HUES64 (cell line): ENCODE data around the gene GMDS.

Experiments
- H3K27ac ChIP-seq: 2 replicates; pipeline ENCODE4 v1.7.0; 2013; ENCODE audit warnings: low read depth, low read length, inconsistent platforms
- H3K27me3 ChIP-seq: 2 replicates; pipeline ENCODE4 v1.6.1; 2013; ENCODE audit warnings: mild to moderate bottlenecking, low read length; ENCODE audit not compliant: insufficient read depth
- H3K36me3 ChIP-seq: 2 replicates; pipeline ENCODE4 v1.6.1; 2013; ENCODE audit warnings: mild to moderate bottlenecking, low read length; ENCODE audit not compliant: insufficient read depth
- H3K4me1 ChIP-seq: 2 replicates; pipeline ENCODE4 v1.6.1; 2013; ENCODE audit warnings: mild to moderate bottlenecking, low read length, moderate library complexity; ENCODE audit not compliant: insufficient read depth
- H3K4me3 ChIP-seq: 2 replicates; pipeline ENCODE4 v1.5.1; 2013; ENCODE audit warnings: mild to moderate bottlenecking, low read length, moderate library complexity
- H3K9ac ChIP-seq: 2 replicates; pipeline ENCODE4 v1.6.1; 2013; ENCODE audit warnings: mild to moderate bottlenecking, low read depth, low read length
- H3K9me3 ChIP-seq: 2 replicates; pipeline ENCODE4 v1.6.1; 2013; ENCODE audit warnings: low read depth, low read length; ENCODE audit not compliant: insufficient read depth
- WGBS: fragments of 150-250, 120-280 bp; methylation state at CpG from one replicate; pipeline ENCODE4 v1.1.7; 2013; ENCODE audit warnings: missing lambda C conversion rate; 5-methylcytosine and 5-hydroxymethylcytosine counted together

The GMDS gene

GRCh38 chr6:2224847-2225382, 20.5 kb downstream of the GMDS start:
- Histone ChIP-seq H3K36me3 (no peaks in the 10 kb centered on the region), H3K27me3 (no peaks in the 10 kb centered on the region), H3K27ac (no peak overlapping the region), H3K4me1 (peaks cover 17% of the 10 kb centered on the region), H3K9ac (no peak overlapping the region), H3K4me3 (no peak overlapping the region), H3K9me3 (no peaks in the 10 kb centered on the region)
- WGBS = 96% methylated on average over 11 of the region's 11 CpGs

GRCh38 chr6:2222275-2222842, 23.0 kb downstream of the GMDS start:
- no peaks in the 10 kb centered on the region for H3K27me3 ChIP-seq
- H3K9ac ChIP-seq = no peak overlapping the region
- peaks cover 10% of the 10 kb centered on the region; the same call in 1 of the 2 replicates for H3K4me1 ChIP-seq
- no peaks in the 10 kb centered on the region for H3K9me3 ChIP-seq
- WGBS = 66% methylated on average over 6 of the region's 6 CpGs
- H3K4me3 ChIP-seq = no peak overlapping the region
- H3K36me3 ChIP-seq = no peaks in the 10 kb centered on the region
- H3K27ac ChIP-seq = no peak overlapping the region

GRCh38 chr6:2221726-2222274, 23.6 kb downstream of the GMDS start:
- no peaks in the 10 kb centered on the region for H3K27me3 ChIP-seq
- H3K9ac ChIP-seq = no peak overlapping the region
- no peak overlapping the region for H3K27ac ChIP-seq
- no peaks in the 10 kb centered on the region for H3K36me3 ChIP-seq
- WGBS = 85% methylated on average over 5 of the region's 6 CpGs
- H3K9me3 ChIP-seq = no peaks in the 10 kb centered on the region
- peaks cover 10% of the 10 kb centered on the region; the same call in 1 of the 2 replicates for H3K4me1 ChIP-seq
- H3K4me3 ChIP-seq = no peak overlapping the region

- Histone ChIP-seq H3K36me3 (no peaks in the 10 kb centered on the region), H3K4me1 (peaks cover 10% of the 10 kb centered on the region; the same call in 1 of the 2 replicates), H3K4me3 (no peak overlapping the region), H3K9me3 (no peaks in the 10 kb centered on the region), H3K27ac (no peak overlapping the region), H3K9ac (no peak overlapping the region), H3K27me3 (no peaks in the 10 kb centered on the region)
- WGBS = 93% methylated on average over 6 of the region's 6 CpGs
Measured at GRCh38 chr6:2220154-2220553, 25.3 kb downstream of the GMDS start.

GRCh38 chr6:2218866-2219265, 26.5 kb downstream of the GMDS start:
- H3K9me3 ChIP-seq = no peaks in the 10 kb centered on the region
- H3K9ac ChIP-seq = no peak overlapping the region
- no peaks in the 10 kb centered on the region for H3K27me3 ChIP-seq
- H3K27ac ChIP-seq = no peak overlapping the region
- 98% methylated on average over 4 of the region's 6 CpGs for WGBS
- H3K4me1 ChIP-seq = peaks cover 10% of the 10 kb centered on the region; the same call in 1 of the 2 replicates
- no peaks in the 10 kb centered on the region for H3K36me3 ChIP-seq
- no peak overlapping the region for H3K4me3 ChIP-seq

GRCh38 chr6:2216794-2217383, 28.5 kb downstream of the GMDS start:
- WGBS = 92% methylated on average over 12 of the region's 13 CpGs
- no peak overlapping the region for H3K9ac ChIP-seq

GRCh38 chr6:2215342-2215741, 30.1 kb downstream of the GMDS start:
- Histone ChIP-seq H3K27me3 (no peaks in the 10 kb centered on the region), H3K9me3 (no peaks in the 10 kb centered on the region), H3K4me3 (no peak overlapping the region), H3K27ac (no peak overlapping the region), H3K4me1 (peaks cover 8% of the 10 kb centered on the region; the same call in 1 of the 2 replicates), H3K36me3 (no peaks in the 10 kb centered on the region), H3K9ac (no peak overlapping the region)
- WGBS = 72% methylated on average over 3 of the region's 3 CpGs

More at GRCh38 chr6:2216794-2217383, 28.5 kb downstream of the GMDS start:
- no peaks in the 10 kb centered on the region for H3K36me3 ChIP-seq
- no peak overlapping the region for H3K4me3 ChIP-seq
- no peaks in the 10 kb centered on the region for H3K9me3 ChIP-seq
- peaks cover 10% of the 10 kb centered on the region; the same call in 1 of the 2 replicates for H3K4me1 ChIP-seq
- H3K27me3 ChIP-seq = no peaks in the 10 kb centered on the region
- H3K27ac ChIP-seq = no peak overlapping the region

- no peaks in the 10 kb centered on the region for H3K36me3 ChIP-seq
- H3K9ac ChIP-seq = no peak overlapping the region
- no peaks in the 10 kb centered on the region for H3K27me3 ChIP-seq
- no peak overlapping the region for H3K4me3 ChIP-seq
- WGBS = 91% methylated on average over 2 of the region's 2 CpGs
- H3K27ac ChIP-seq = no peak overlapping the region
- peaks cover 8% of the 10 kb centered on the region; the same call in 1 of the 2 replicates for H3K4me1 ChIP-seq
- H3K9me3 ChIP-seq = no peaks in the 10 kb centered on the region
Measured at GRCh38 chr6:2213086-2213485, 32.3 kb downstream of the GMDS start.

GRCh38 chr6:2209226-2209809, 36.1 kb downstream of the GMDS start:
- 69% methylated on average over 6 of the region's 6 CpGs for WGBS
- H3K4me3 ChIP-seq = no peak overlapping the region
- no peaks in the 10 kb centered on the region for H3K36me3 ChIP-seq
- no peaks in the 10 kb centered on the region for H3K9me3 ChIP-seq
- H3K27ac ChIP-seq = no peak overlapping the region
- peaks cover 14% of the 10 kb centered on the region for H3K4me1 ChIP-seq
- no peaks in the 10 kb centered on the region for H3K27me3 ChIP-seq
- no peak overlapping the region for H3K9ac ChIP-seq

GRCh38 chr6:2208468-2208867, 36.9 kb downstream of the GMDS start:
- H3K9me3 ChIP-seq = no peaks in the 10 kb centered on the region
- H3K27ac ChIP-seq = no peak overlapping the region
- 100% methylated on average over 3 of the region's 3 CpGs for WGBS

GRCh38 chr6:2205396-2205795, 40.0 kb downstream of the GMDS start:
- Histone ChIP-seq H3K27ac (no peak overlapping the region), H3K9ac (no peak overlapping the region), H3K27me3 (no peaks in the 10 kb centered on the region), H3K9me3 (no peaks in the 10 kb centered on the region), H3K36me3 (no peaks in the 10 kb centered on the region), H3K4me3 (no peak overlapping the region), H3K4me1 (peaks cover 6% of the 10 kb centered on the region)
- WGBS = 91% methylated on average over 3 of the region's 3 CpGs

More at GRCh38 chr6:2208468-2208867, 36.9 kb downstream of the GMDS start:
- no peaks in the 10 kb centered on the region for H3K36me3 ChIP-seq
- no peak overlapping the region for H3K9ac ChIP-seq
- H3K27me3 ChIP-seq = no peaks in the 10 kb centered on the region
- H3K4me1 ChIP-seq = peaks cover 10% of the 10 kb centered on the region
- no peak overlapping the region for H3K4me3 ChIP-seq
